IgD-negative memory B cell (primary cell): ENCODE data around the gene TVP23A. TPM values are rescaled to one million over a fixed set of nuclear protein-coding genes. Genes with fewer than 3 reads are reported as not detected.
"Not testable (repeated sequence)": the region's sequence is repeated elsewhere in the genome, so short reads cannot be mapped to it uniquely, and the experiment has no call there.

ENCODE experiments used
- H3K27ac Mint-ChIP-seq, 3 donors: one replicate each; pipeline ENCODE4 v1.8.0; 2020 to 2022; ENCODE audit warnings: mild to moderate bottlenecking in 3 of 3, mixed read lengths in 3 of 3, moderate library complexity in 1 of 3
- H3K27me3 Mint-ChIP-seq: one replicate; pipeline ENCODE4 v1.8.0; 2021; ENCODE audit warnings: mixed read lengths
- H3K36me3 Mint-ChIP-seq: one replicate; pipeline ENCODE4 v1.8.0; 2020; ENCODE audit warnings: mild to moderate bottlenecking, mixed read lengths
- H3K4me1 Mint-ChIP-seq, 3 donors: one replicate each; pipeline ENCODE4 v1.8.0; 2020 to 2022; ENCODE audit warnings: mixed read lengths in 3 of 3, mild to moderate bottlenecking in 1 of 3
- H3K4me3 Mint-ChIP-seq, 4 donors: one replicate each; pipeline ENCODE4 v1.8.0; 2020 to 2022; ENCODE audit warnings: mild to moderate bottlenecking in 4 of 4, mixed read lengths in 4 of 4, moderate library complexity in 3 of 4
- H3K9me3 Mint-ChIP-seq, 3 donors: one replicate each; pipeline ENCODE4 v1.8.0; 2020 to 2021; ENCODE audit warnings: mixed read lengths in 3 of 3, mild to moderate bottlenecking in 1 of 3
- polyA plus RNA-seq: library from polyadenylated mRNA; unstranded; fragments of 300-500 nt; fragmentation: Illumina TruSeq; gene quantifications from one replicate; pipeline ENCODE4 v1.2.3, GENCODE V29; 2021

Gene TVP23A
- polyA plus RNA-seq, 1 donor from 2014 or later, result 0.23 TPM

GRCh38 chr16:10829390-10830098 is 10.9 kb upstream of the TVP23A start:
- H3K27me3 Mint-ChIP-seq, H3K36me3 Mint-ChIP-seq, H3K9me3 Mint-ChIP-seq: not testable (repeated sequence)
- Mint-ChIP-seq H3K4me1 (peaks cover 18 to 30% (median 20%) of the 10 kb centered on the region in 3 donors), H3K4me3 (peak overlapping the region in 1 of 4 donors; percentile 61), H3K27ac (peak overlapping the region in 1 of 3 donors; percentile 31)

GRCh38 chr16:10828851-10829366 is 10.3 kb upstream of the TVP23A start:
- H3K4me3 Mint-ChIP-seq, result peak overlapping the region in 1 of 4 donors; percentile 61
- H3K36me3 Mint-ChIP-seq, result no peaks in the 10 kb centered on the region

DNA sequence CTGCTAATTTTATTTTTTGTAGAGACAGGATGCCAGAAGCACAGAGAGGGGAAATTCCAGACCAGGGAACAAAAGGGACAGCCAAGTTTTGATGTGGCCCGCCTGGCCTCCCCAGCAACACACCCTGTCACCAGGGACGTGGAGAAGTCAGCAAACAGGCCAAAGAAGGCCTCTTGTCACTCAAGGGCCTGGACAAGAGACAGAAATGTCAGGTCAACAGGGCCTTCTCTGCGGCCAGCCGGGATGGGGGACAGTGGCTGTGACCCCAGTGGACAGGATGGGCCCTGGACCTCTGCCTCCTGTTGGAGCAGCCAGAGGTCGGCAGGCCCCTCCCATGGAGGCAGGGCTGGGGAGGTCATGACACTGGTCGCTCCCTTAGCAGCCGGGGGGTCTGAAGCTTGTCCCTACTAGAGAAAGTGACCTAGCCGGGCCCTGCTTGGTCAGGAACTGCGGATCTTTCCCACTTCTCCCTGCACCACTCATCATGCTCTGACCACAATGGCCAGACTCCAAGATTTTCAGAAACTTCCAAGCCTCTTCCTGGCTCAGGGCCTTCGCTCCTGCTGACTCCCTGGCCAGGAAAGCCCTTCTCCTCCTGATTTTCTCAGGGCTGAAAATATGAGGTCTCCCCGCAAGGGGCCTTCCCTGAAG is 9.2 kb upstream of the TVP23A start:
- no peaks in the 10 kb centered on the region for H3K36me3 Mint-ChIP-seq
- no peak overlapping the region for H3K27ac Mint-ChIP-seq

More at GRCh38 chr16:10828851-10829366, 10.3 kb upstream of the TVP23A start:
- peaks cover 16 to 24% (median 17%) of the 10 kb centered on the region in 3 donors for H3K4me1 Mint-ChIP-seq
- H3K27ac Mint-ChIP-seq, result peak overlapping the region in 2 of 3 donors; percentile 60 to 67
- H3K9me3 Mint-ChIP-seq, result no peaks in the 10 kb centered on the region
- no peaks in the 10 kb centered on the region for H3K27me3 Mint-ChIP-seq

GRCh38 chr16:10824111-10824893 is 5.7 kb upstream of the TVP23A start:
- Mint-ChIP-seq H3K27ac (no peak overlapping the region), H3K36me3 (no peaks in the 10 kb centered on the region), H3K27me3 (no peaks in the 10 kb centered on the region), H3K4me3 (no peak overlapping the region), H3K9me3 (no peaks in the 10 kb centered on the region), H3K4me1 (peaks cover 3 to 17% (median 14%) of the 10 kb centered on the region in 3 donors)

More for the DNA sequence above, 9.2 kb upstream of the TVP23A start:
- peaks cover 14 to 24% (median 18%) of the 10 kb centered on the region in 3 donors for H3K4me1 Mint-ChIP-seq
- no peaks in the 10 kb centered on the region for H3K27me3 Mint-ChIP-seq
- peak overlapping the region in 1 of 4 donors; percentile 37 for H3K4me3 Mint-ChIP-seq
- H3K9me3 Mint-ChIP-seq, result no peaks in the 10 kb centered on the region

GRCh38 chr16:10822702-10823101 is 4.1 kb upstream of the TVP23A start:
- Mint-ChIP-seq H3K27ac (peak overlapping the region in 1 of 3 donors; percentile 67), H3K36me3 (no peaks in the 10 kb centered on the region)

DNA sequence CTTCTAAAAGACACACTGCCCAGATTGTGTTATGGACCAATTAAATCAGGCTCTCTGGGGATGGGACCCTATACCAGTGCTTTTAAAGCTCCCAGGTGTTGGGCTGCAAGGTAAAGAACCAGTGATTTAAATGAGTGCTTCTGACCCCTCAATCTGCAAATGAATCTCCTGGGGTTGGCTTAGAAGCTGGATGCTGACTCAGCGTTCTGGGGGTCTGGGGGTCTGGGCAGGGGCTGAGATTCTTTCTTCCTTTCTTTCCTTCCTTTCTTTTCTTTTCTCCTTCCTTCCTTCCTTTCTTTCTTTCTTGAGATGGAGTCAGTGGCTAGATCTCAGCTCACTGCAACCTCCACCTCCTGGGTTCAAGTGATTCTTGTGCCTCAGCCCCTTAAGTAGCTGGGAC is 2.0 kb upstream of the TVP23A start:
- Mint-ChIP-seq H3K9me3 (no peaks in the 10 kb centered on the region), H3K27me3 (no peaks in the 10 kb centered on the region), H3K4me1 (peaks cover 0 to 10% (median 9%) of the 10 kb centered on the region in 3 donors), H3K36me3 (no peaks in the 10 kb centered on the region), H3K27ac (no peak overlapping the region), H3K4me3 (no peak overlapping the region)

More at GRCh38 chr16:10822702-10823101, 4.1 kb upstream of the TVP23A start:
- peaks cover 0 to 10% (median 9%) of the 10 kb centered on the region in 3 donors for H3K4me1 Mint-ChIP-seq
- no peaks in the 10 kb centered on the region for H3K9me3 Mint-ChIP-seq
- no peak overlapping the region for H3K4me3 Mint-ChIP-seq
- H3K27me3 Mint-ChIP-seq, result no peaks in the 10 kb centered on the region

GRCh38 chr16:10817514-10817913 is 1.1 kb downstream of the TVP23A start:
- H3K36me3 Mint-ChIP-seq, result no peaks in the 10 kb centered on the region
- no peaks in the 10 kb centered on the region for H3K27me3 Mint-ChIP-seq
- peaks cover 2 to 19% (median 12%) of the 10 kb centered on the region in 3 donors for H3K4me1 Mint-ChIP-seq
- H3K4me3 Mint-ChIP-seq, result peak overlapping the region in 2 of 4 donors; percentile 25 to 56
- H3K9me3 Mint-ChIP-seq, result no peaks in the 10 kb centered on the region
- H3K27ac Mint-ChIP-seq, result no peak overlapping the region

- no peaks in the 10 kb centered on the region for H3K36me3 Mint-ChIP-seq
- no peaks in the 10 kb centered on the region for H3K9me3 Mint-ChIP-seq
- no peaks in the 10 kb centered on the region for H3K27me3 Mint-ChIP-seq
- peaks cover 21 to 32% (median 21%) of the 10 kb centered on the region in 3 donors for H3K4me1 Mint-ChIP-seq
- H3K27ac Mint-ChIP-seq, result no peak overlapping the region
- H3K4me3 Mint-ChIP-seq, result peak overlapping the region in 2 of 4 donors; percentile 55 to 68
These were observed 5.5 kb downstream of the TVP23A start for GRCh38 chr16:10813099-10813455.

- H3K27me3 Mint-ChIP-seq, result no peaks in the 10 kb centered on the region
- no peak overlapping the region for H3K27ac Mint-ChIP-seq
- H3K9me3 Mint-ChIP-seq, result no peaks in the 10 kb centered on the region
- peaks cover 26 to 37% (median 26%) of the 10 kb centered on the region in 3 donors for H3K4me1 Mint-ChIP-seq
- peak overlapping the region in 2 of 4 donors; percentile 55 to 68 for H3K4me3 Mint-ChIP-seq
- H3K36me3 Mint-ChIP-seq, result no peaks in the 10 kb centered on the region
These were observed 6.1 kb downstream of the TVP23A start for GRCh38 chr16:10812312-10813098.

DNA sequence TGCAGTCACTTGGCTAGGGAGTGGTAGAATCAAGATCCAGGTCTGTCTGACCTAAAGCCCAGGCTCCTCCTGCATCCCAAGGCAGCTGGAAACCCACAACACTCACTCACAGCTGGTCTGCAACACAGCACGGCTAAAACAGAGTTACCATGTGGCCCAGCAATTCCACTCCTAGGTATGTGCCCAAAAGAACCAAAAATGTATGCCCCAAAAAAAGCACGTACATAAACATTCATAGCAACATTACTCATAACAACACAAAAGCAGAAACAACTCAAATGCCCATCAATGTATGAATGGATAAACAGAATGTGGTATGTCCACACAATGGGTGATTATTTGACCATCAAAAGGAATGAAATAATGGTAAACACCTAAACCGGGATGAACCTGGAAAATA is 8.9 kb downstream of the TVP23A start:
- H3K9me3 Mint-ChIP-seq, result no peaks in the 10 kb centered on the region
- peak overlapping the region in 2 of 3 donors; percentile 44 to 81 for H3K27ac Mint-ChIP-seq
- no peaks in the 10 kb centered on the region for H3K36me3 Mint-ChIP-seq
- H3K4me3 Mint-ChIP-seq, result peak overlapping the region in 1 of 4 donors; percentile 60
- H3K27me3 Mint-ChIP-seq, result no peaks in the 10 kb centered on the region
- peaks cover 39 to 56% (median 47%) of the 10 kb centered on the region in 3 donors for H3K4me1 Mint-ChIP-seq

GRCh38 chr16:10808850-10809249 is 9.7 kb downstream of the TVP23A start:
- H3K9me3 Mint-ChIP-seq, result no peaks in the 10 kb centered on the region
- H3K36me3 Mint-ChIP-seq, result no peaks in the 10 kb centered on the region
- peak overlapping the region in 2 of 3 donors; percentile 44 to 81 for H3K27ac Mint-ChIP-seq
- H3K4me1 Mint-ChIP-seq, result peaks cover 41 to 58% (median 52%) of the 10 kb centered on the region in 3 donors
- peak overlapping the region in 1 of 4 donors; percentile 71 for H3K4me3 Mint-ChIP-seq
- H3K27me3 Mint-ChIP-seq, result no peaks in the 10 kb centered on the region

DNA sequence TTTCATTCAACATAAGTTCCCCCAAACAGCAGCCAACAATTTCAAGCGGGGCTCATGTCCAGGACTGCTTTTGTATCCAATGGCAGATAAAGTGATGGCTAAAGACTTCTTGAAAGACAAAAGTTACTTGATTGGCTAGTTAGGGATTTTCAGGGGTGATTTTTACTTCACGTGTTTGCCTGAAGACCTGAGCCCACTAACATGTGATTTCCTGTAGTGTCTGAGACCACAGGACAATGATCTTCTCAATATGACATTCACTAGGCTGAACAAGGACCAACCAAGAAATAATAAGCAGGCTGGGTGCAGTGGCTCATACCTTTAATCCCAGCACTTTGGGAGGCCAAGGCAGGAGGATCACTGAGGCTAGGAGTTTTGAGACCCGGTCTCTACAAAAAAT is 10.4 kb downstream of the TVP23A start:
- peak overlapping the region in 2 of 3 donors; percentile 33 to 81 for H3K27ac Mint-ChIP-seq
- H3K4me1 Mint-ChIP-seq, result peaks cover 43 to 60% (median 52%) of the 10 kb centered on the region in 3 donors
- no peaks in the 10 kb centered on the region for H3K27me3 Mint-ChIP-seq
- no peaks in the 10 kb centered on the region for H3K36me3 Mint-ChIP-seq
- H3K9me3 Mint-ChIP-seq, result no peaks in the 10 kb centered on the region
- H3K4me3 Mint-ChIP-seq, result no peak overlapping the region

DNA sequence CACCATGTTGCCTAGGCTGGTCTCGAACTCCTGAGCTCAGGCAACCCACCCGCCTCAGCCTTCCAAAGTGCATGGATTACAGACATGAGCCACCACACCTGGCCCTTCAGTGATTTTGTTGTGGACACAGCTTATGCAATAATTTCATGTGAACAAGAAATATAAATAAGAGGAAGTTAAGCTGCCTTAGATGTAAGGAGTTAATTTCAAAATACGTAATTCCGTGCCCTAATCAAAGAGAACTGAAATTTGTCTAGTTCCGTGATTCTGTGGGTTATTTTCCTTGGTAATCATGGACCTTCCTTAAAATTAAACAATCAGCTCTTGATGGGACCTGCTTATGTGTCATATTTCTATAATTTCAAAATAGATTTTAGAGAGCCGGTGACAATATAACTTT is 11.9 kb downstream of the TVP23A start:
- Mint-ChIP-seq H3K27me3 (no peaks in the 10 kb centered on the region), H3K4me1 (peaks cover 40 to 54% (median 42%) of the 10 kb centered on the region in 3 donors), H3K4me3 (peak overlapping the region in 3 of 4 donors; percentile 48 to 90 (median 85)), H3K27ac (peak overlapping the region in 2 of 3 donors; percentile 69 to 81), H3K36me3 (no peaks in the 10 kb centered on the region), H3K9me3 (no peaks in the 10 kb centered on the region)

- no peaks in the 10 kb centered on the region for H3K9me3 Mint-ChIP-seq
- H3K27me3 Mint-ChIP-seq, result no peaks in the 10 kb centered on the region
- H3K27ac Mint-ChIP-seq, result peak overlapping the region in 1 of 3 donors; percentile 90
- H3K4me3 Mint-ChIP-seq, result peak overlapping the region in 2 of 4 donors; percentile 60 to 69
- H3K4me1 Mint-ChIP-seq, result peaks cover 39 to 51% (median 42%) of the 10 kb centered on the region in 3 donors
- no peaks in the 10 kb centered on the region for H3K36me3 Mint-ChIP-seq
These were observed 13.3 kb downstream of the TVP23A start for GRCh38 chr16:10805334-10805733.
